HCT116 (cell line): ENCODE measurements around the gene SLC27A1. TPM values are rescaled to one million over a fixed set of nuclear protein-coding genes. Genes with fewer than 3 reads are reported as not detected.

ENCODE experiments used
- ATAC-seq: fragments of 200-7000 bp; cut with Tn5 transposase; 2 replicates; pipeline ENCODE4 v1.9.1; 2020; ENCODE audit warnings: mild to moderate bottlenecking, moderate library complexity
- BruUV-seq: library from RNA; stranded (reverse); fragments of 400-500 nt; replicated peaks from 2 replicates; lab custom pipeline; 2021; lab: Mats Ljungman, UMichigan
- CTCF ChIA-PET: fragments of 300-600 bp; sonication (Branson Sonifier 250); formaldehyde crosslinking; loops from one replicate; lab custom pipeline; 2021; ENCODE audit warnings: antibody characterized with exemption; lab: Charles Lee
- POLR2A ChIA-PET: fragments of 300-600, 350-600 bp; sonication (Branson Sonifier 250); formaldehyde crosslinking; loops from one replicate; lab custom pipeline; 2021; ENCODE audit warnings: antibody characterized with exemption; lab: Charles Lee
- RAD21 ChIA-PET, 2 experiments: fragments of 300-600 bp; sonication (Branson Sonifier 250); formaldehyde crosslinking; loops; one replicate each; lab custom pipeline; 2023; ENCODE audit warnings: low total read pairs in 2 of 2; ENCODE audit not compliant: uncharacterized antibody in 2 of 2, unreplicated experiment in 2 of 2, low non-redundant PET in 1 of 2; lab: Charles Lee
- DNase-seq: peaks from one replicate; pipeline ENCODE4 v3.0.0-alpha.2; 2010; ENCODE audit warnings: low read depth, low spot score
- H2AFZ ChIP-seq: fragments of 200-600 bp; shearing (Covaris generic), sonication (generic); 2 replicates; pipeline ENCODE4 v1.6.1; 2017; ENCODE audit warnings: low read depth, mixed run types, mixed read lengths, antibody characterized with exemption, low read length; ENCODE audit not compliant: poor library complexity, severe bottlenecking
- H3K27ac ChIP-seq: 2 replicates; pipeline ENCODE4 v1.5.1; 2012; ENCODE audit warnings: low read depth, low read length
- H3K27me3 ChIP-seq: fragments of 200-600 bp; sonication (generic); 2 replicates; pipeline ENCODE4 v1.6.1; 2016; ENCODE audit warnings: mixed run types, low read length, mixed read lengths; ENCODE audit not compliant: insufficient read depth
- H3K36me3 ChIP-seq, 2 experiments: fragments of 200-500 bp in 1 of 2; fragments of 200-600 bp in 1 of 2; sonication (Bioruptor generic) in 1 of 2; sonication (generic) in 1 of 2; 2 replicates each; pipeline versions ENCODE4 v1.5.1 to v1.6.1; 2014 to 2016; ENCODE audit warnings: low read length in 2 of 2, inconsistent platforms in 1 of 2, mixed read lengths in 1 of 2, mixed run types in 1 of 2; ENCODE audit not compliant: insufficient read depth in 2 of 2, control insufficient read depth in 1 of 2
- H3K4me1 ChIP-seq, 2 experiments: fragments of 200-600 bp in 1 of 2; sonication (generic) in 1 of 2; 2 replicates each; pipeline versions ENCODE4 v1.5.1 to v1.6.1; 2012 to 2017; ENCODE audit warnings: low read length in 2 of 2, inconsistent platforms in 1 of 2, mild to moderate bottlenecking in 1 of 2, mixed read lengths in 1 of 2, mixed run types in 1 of 2, moderate library complexity in 1 of 2; ENCODE audit not compliant: insufficient read depth in 2 of 2, control insufficient read depth in 1 of 2
- H3K4me2 ChIP-seq: fragments of 200-600 bp; sonication (generic); 2 replicates; pipeline ENCODE4 v1.6.1; 2017; ENCODE audit warnings: mixed run types, low read length, mixed read lengths
- H3K4me3 ChIP-seq, 2 experiments: fragments of 200-600 bp in 1 of 2; sonication (generic) in 1 of 2; replicated peaks in 1 of 2; 2 replicates each; pipeline ENCODE4 v1.5.1; 2011 to 2016; ENCODE audit warnings: low read length in 2 of 2, control low read depth in 1 of 2, low read depth in 1 of 2, mild to moderate bottlenecking in 1 of 2, mixed read lengths in 1 of 2, mixed run types in 1 of 2
- H3K79me2 ChIP-seq: fragments of 200-600 bp; sonication (generic); 2 replicates; pipeline ENCODE4 v1.6.1; 2017; ENCODE audit warnings: mild to moderate bottlenecking, mixed run types, low read length, moderate library complexity, mixed read lengths; ENCODE audit not compliant: insufficient read depth
- H3K9ac ChIP-seq: fragments of 200-600 bp; sonication (generic); 2 replicates; pipeline ENCODE4 v1.6.1; 2016; ENCODE audit warnings: low read length, mixed read lengths
- H3K9me2 ChIP-seq: fragments of 200-600 bp; sonication (generic), shearing (Covaris generic); 2 replicates; pipeline ENCODE4 v1.6.1; 2017; ENCODE audit warnings: mixed run types, mild to moderate bottlenecking, moderate library complexity; ENCODE audit not compliant: insufficient read depth
- H3K9me3 ChIP-seq, 2 experiments: fragments of 200-500 bp in 1 of 2; fragments of 200-600 bp in 1 of 2; sonication (Bioruptor generic) in 1 of 2; sonication (generic) in 1 of 2; 2 replicates each; pipeline ENCODE4 v1.6.1; 2014 to 2017; ENCODE audit warnings: low read length in 2 of 2, mixed read lengths in 2 of 2, inconsistent platforms in 1 of 2, low read depth in 1 of 2, mild to moderate bottlenecking in 1 of 2, mixed run types in 1 of 2, moderate library complexity in 1 of 2; ENCODE audit not compliant: control insufficient read depth in 1 of 2, insufficient read depth in 1 of 2
- H4K20me1 ChIP-seq: fragments of 200-600 bp; sonication (generic), shearing (Covaris generic); 2 replicates; pipeline ENCODE4 v1.6.1; 2017; ENCODE audit warnings: mixed run types, mild to moderate bottlenecking, moderate library complexity; ENCODE audit not compliant: insufficient read depth
- CBX3 ChIP-seq: IDR thresholded peaks from 2 replicates; pipeline ENCODE4 v1.6.1; 2012; ENCODE audit warnings: low read depth
- ELF1 ChIP-seq: IDR thresholded peaks from 2 replicates; pipeline ENCODE4 v1.6.1; 2012; ENCODE audit warnings: low read depth, borderline replicate concordance
- EZH2 ChIP-seq: fragments of 200-600 bp; sonication (generic); IDR thresholded peaks from 2 replicates; pipeline ENCODE4 v1.6.1; 2017; ENCODE audit warnings: antibody characterized with exemption, mixed run types
- EZH2phosphoT487 ChIP-seq: fragments of 200-600 bp; IDR thresholded peaks from 2 replicates; pipeline ENCODE4 v1.6.1; 2018; ENCODE audit warnings: antibody characterized with exemption, borderline replicate concordance
- JUND ChIP-seq: IDR thresholded peaks from 2 replicates; pipeline ENCODE4 v1.6.1; 2012
- POLR2A ChIP-seq: IDR thresholded peaks from 2 replicates; pipeline ENCODE4 v1.7.0; 2011; ENCODE audit warnings: borderline replicate concordance; ENCODE audit not compliant: insufficient read depth, insufficient read length; ENCODE audit errors: extremely low read depth
- POLR2AphosphoS5 ChIP-seq: IDR thresholded peaks from 2 replicates; pipeline ENCODE4 v1.6.1; 2011; ENCODE audit warnings: mild to moderate bottlenecking, low read depth, low read length, moderate library complexity
- SRF ChIP-seq: IDR thresholded peaks from 2 replicates; pipeline ENCODE4 v1.6.1; 2012; ENCODE audit warnings: low read depth
- YY1 ChIP-seq: IDR thresholded peaks from 2 replicates; pipeline ENCODE4 v1.6.1; 2011; ENCODE audit warnings: low read length, low read depth, moderate library complexity, mild to moderate bottlenecking; ENCODE audit not compliant: insufficient replicate concordance; ENCODE audit errors: extremely low read depth
- ZFX ChIP-seq: fragments of 450-650 bp; IDR thresholded peaks from 2 replicates; pipeline ENCODE4 v1.6.1; 2017
- ZNF274 ChIP-seq: fragments of 200-500 bp; sonication (Bioruptor generic); IDR thresholded peaks from 2 replicates; pipeline ENCODE4 v1.6.1; 2014; ENCODE audit warnings: mild to moderate bottlenecking, low read depth, low read length, inconsistent platforms
- intact Hi-C: fragments of 100-400 bp; cut with micrococcal nuclease; formaldehyde crosslinking; loops from 2 replicates; pipeline ENCODE4 v1.10.0; 2022
- total RNA-seq: library from RNA; stranded (reverse); gene quantifications from one replicate; pipeline ENCODE4 v1.2.1, GENCODE V29; 2021; ENCODE audit not compliant: unreplicated experiment
- TF ChIP-seq, protein P1 (sequence below): IDR thresholded peaks from 2 replicates; pipeline ENCODE4 v1.6.1; 2012; ENCODE audit warnings: low read depth
- TF ChIP-seq, protein P2 (sequence below): IDR thresholded peaks from 2 replicates; pipeline ENCODE4 v1.6.1; 2012
- TF ChIP-seq, protein P3 (sequence below), 3 experiments: fragments of 200-600 bp in 1 of 3; sonication (generic) in 1 of 3; IDR thresholded peaks in 2 of 3; conservative IDR thresholded peaks in 1 of 3; 2 replicates each; pipeline ENCODE4 v1.5.1; 2012 to 2017; ENCODE audit warnings: low read depth in 2 of 3, low read length in 2 of 3, antibody characterized with exemption in 1 of 3, borderline replicate concordance in 1 of 3, control low read depth in 1 of 3, mild to moderate bottlenecking in 1 of 3, mixed read lengths in 1 of 3, mixed run types in 1 of 3, moderate library complexity in 1 of 3; ENCODE audit not compliant: insufficient read depth in 1 of 3

SLC27A1 gene
- total RNA-seq, 1 experiment from 2014 or later = 22.5 TPM

DNA sequence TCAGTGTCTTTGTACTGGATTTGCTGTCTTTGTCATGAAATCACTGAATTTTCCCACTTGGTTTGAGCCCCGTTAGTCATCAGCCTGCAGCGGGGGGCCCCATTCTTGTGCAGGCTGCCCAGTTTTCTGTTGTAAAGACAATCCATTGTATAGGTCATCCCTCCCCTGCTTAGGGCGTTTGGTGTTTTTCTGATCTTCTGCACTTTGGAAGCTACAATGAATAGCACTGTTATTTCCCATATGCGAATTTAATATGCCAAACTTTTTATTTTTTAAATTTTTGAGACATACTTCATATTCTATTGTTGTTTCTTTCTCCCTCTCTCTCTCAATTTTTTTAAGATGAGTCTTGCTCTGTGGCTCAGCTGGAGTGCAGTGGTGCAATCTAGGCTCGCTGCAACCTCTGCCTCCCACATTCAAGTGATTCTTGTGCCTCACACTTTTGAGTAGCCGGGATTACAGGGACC, 9.0 kb downstream of the SLC27A1 start:
- Histone ChIP-seq H3K9me3 (no peaks in the 10 kb centered on the region), H4K20me1 (no peaks in the 10 kb centered on the region), H3K4me1 (peaks cover 29 to 47% of the 10 kb centered on the region in 2 experiments), H3K9ac (0 out of 2 replicates have a peak overlapping the region, but pooled peaks have one; percentile 14), H3K27me3 (no peaks in the 10 kb centered on the region), H3K79me2 (peaks cover 10% of the 10 kb centered on the region; the same call in 1 of the 2 replicates), H3K27ac (no peak overlapping the region), H3K4me2 (no peak overlapping the region), H3K36me3 (no peaks in the 10 kb centered on the region), H3K4me3 (no peak overlapping the region), H3K9me2 (no peaks in the 10 kb centered on the region), H2AFZ (no peak overlapping the region)
- ChIA-PET POLR2A (no interaction called here), RAD21 (no interaction called here), CTCF (no interaction called here)
- no peak for TF ChIP-seq POLR2AphosphoS5
- TF ChIP-seq ELF1 = no peak
- TF ChIP-seq YY1 = no peak
- no peak for TF ChIP-seq ZFX
- TF ChIP-seq, protein P1, sequence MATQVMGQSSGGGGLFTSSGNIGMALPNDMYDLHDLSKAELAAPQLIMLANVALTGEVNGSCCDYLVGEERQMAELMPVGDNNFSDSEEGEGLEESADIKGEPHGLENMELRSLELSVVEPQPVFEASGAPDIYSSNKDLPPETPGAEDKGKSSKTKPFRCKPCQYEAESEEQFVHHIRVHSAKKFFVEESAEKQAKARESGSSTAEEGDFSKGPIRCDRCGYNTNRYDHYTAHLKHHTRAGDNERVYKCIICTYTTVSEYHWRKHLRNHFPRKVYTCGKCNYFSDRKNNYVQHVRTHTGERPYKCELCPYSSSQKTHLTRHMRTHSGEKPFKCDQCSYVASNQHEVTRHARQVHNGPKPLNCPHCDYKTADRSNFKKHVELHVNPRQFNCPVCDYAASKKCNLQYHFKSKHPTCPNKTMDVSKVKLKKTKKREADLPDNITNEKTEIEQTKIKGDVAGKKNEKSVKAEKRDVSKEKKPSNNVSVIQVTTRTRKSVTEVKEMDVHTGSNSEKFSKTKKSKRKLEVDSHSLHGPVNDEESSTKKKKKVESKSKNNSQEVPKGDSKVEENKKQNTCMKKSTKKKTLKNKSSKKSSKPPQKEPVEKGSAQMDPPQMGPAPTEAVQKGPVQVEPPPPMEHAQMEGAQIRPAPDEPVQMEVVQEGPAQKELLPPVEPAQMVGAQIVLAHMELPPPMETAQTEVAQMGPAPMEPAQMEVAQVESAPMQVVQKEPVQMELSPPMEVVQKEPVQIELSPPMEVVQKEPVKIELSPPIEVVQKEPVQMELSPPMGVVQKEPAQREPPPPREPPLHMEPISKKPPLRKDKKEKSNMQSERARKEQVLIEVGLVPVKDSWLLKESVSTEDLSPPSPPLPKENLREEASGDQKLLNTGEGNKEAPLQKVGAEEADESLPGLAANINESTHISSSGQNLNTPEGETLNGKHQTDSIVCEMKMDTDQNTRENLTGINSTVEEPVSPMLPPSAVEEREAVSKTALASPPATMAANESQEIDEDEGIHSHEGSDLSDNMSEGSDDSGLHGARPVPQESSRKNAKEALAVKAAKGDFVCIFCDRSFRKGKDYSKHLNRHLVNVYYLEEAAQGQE = no peak
- no peak for TF ChIP-seq EZH2
- TF ChIP-seq, protein P2, sequence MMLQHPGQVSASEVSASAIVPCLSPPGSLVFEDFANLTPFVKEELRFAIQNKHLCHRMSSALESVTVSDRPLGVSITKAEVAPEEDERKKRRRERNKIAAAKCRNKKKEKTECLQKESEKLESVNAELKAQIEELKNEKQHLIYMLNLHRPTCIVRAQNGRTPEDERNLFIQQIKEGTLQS = no peak
- TF ChIP-seq JUND = no peak
- TF ChIP-seq EZH2phosphoT487 = no peak
- TF ChIP-seq POLR2A = no peak
- no peak for TF ChIP-seq CBX3
- TF ChIP-seq SRF = no peak
- TF ChIP-seq ZNF274 = no peak
- TF ChIP-seq, protein P3, sequence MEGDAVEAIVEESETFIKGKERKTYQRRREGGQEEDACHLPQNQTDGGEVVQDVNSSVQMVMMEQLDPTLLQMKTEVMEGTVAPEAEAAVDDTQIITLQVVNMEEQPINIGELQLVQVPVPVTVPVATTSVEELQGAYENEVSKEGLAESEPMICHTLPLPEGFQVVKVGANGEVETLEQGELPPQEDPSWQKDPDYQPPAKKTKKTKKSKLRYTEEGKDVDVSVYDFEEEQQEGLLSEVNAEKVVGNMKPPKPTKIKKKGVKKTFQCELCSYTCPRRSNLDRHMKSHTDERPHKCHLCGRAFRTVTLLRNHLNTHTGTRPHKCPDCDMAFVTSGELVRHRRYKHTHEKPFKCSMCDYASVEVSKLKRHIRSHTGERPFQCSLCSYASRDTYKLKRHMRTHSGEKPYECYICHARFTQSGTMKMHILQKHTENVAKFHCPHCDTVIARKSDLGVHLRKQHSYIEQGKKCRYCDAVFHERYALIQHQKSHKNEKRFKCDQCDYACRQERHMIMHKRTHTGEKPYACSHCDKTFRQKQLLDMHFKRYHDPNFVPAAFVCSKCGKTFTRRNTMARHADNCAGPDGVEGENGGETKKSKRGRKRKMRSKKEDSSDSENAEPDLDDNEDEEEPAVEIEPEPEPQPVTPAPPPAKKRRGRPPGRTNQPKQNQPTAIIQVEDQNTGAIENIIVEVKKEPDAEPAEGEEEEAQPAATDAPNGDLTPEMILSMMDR (IDR thresholded peaks at IDR 0.05 in 2 of 3, conservative IDR thresholded peaks at IDR 0.05 in 1 of 3; ENCODE audit: borderline replicate concordance in 1 of 3, insufficient read depth in 1 of 3, low read depth in 2 of 3, low read length in 2 of 3) = no peak
- DNase-seq = no peak
- intact Hi-C loops = no loop called here
- no TSS peak for BruUV-seq
- no peak for ATAC-seq
